HG02623 (cell line): ENCODE data around the gene RNF4.
"Not testable (repeated sequence)": the region's sequence is repeated elsewhere in the genome, so short reads cannot be mapped to it uniquely, and the experiment has no call there.

Experiments
- ATAC-seq: cut with Tn5 transposase; IDR thresholded peaks from one replicate; pipeline ENCODE4 v1.9.1; 2021; ENCODE audit warnings: moderate library complexity; ENCODE audit not compliant: unreplicated experiment

RNF4 gene

DNA sequence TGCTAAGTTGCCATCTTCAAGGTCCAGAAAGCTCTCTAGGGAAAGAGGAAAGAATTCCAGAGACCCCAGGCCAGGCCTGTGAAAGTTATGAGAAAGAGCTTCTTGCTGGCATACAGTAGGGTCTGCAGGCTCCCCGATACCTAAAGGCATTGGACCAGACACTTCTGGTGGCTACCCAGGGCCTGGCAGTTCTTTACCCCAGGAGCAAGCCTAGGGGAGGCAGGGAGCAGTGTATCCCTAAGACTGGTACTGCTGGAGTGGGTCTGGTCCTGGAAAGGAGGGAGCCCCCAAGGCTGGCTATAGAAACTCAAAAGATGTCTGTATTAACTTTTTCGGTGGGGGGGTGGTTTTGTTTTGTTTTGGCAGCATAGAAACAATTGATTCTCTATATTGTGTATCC, 47.7 kb downstream of the RNF4 start:
- no peak for ATAC-seq

GRCh38 chr4:2526559-2526958, 57.7 kb downstream of the RNF4 start:
- no peak for ATAC-seq

- no peak for ATAC-seq
These were observed 66.0 kb downstream of the RNF4 start for GRCh38 chr4:2534904-2535375.

GRCh38 chr4:2535376-2536192, 66.7 kb downstream of the RNF4 start:
- peak; percentile 16 for ATAC-seq

DNA sequence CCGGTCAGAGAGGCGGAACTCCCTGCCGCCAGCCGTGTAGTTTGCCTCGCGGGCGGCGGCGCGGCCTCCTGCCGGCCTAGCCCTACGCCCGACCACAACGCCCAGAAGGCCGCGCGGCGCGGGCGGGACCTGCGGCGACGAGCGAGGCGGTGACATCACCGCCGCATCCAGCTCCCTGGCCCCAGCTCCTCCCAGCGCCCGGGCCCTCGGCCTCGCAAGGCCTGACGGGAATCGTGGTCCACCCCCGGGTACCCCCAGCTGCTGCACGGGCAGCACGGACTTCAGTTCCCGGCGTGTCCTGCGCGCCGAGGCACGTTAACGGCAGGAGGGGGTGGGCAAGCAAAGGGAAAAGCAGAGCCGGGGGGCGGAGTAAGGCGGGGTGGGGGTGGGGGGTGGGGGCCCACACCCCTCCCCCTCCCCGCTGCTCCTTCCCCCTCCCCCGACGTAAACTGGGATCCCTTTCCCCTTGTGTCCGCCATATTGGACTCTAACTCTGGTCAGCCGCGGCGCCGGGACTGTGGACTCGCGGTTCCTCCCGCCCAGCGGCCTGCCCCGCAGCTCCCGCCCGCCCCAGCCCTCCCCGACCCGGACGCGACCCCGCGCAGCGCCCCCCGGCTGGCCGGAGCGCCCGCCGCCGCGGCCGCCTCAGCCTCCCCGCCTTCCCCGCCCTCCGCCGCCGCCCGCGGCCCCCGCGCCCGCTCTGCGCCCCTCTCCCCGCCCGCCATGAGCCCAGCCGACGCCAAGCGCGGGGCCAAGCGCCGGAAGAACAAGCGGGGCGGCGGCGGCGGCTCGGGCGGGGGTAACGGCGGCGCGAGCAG, 67.5 kb downstream of the RNF4 start, which contains the start of gene FAM193A:
TSS of gene FAM193A (plus strand) at position 455 of the 818 bp plus-strand sequence. CDS start at position 724, 269 bp downstream.
- peak; percentile 79 for ATAC-seq

DNA sequence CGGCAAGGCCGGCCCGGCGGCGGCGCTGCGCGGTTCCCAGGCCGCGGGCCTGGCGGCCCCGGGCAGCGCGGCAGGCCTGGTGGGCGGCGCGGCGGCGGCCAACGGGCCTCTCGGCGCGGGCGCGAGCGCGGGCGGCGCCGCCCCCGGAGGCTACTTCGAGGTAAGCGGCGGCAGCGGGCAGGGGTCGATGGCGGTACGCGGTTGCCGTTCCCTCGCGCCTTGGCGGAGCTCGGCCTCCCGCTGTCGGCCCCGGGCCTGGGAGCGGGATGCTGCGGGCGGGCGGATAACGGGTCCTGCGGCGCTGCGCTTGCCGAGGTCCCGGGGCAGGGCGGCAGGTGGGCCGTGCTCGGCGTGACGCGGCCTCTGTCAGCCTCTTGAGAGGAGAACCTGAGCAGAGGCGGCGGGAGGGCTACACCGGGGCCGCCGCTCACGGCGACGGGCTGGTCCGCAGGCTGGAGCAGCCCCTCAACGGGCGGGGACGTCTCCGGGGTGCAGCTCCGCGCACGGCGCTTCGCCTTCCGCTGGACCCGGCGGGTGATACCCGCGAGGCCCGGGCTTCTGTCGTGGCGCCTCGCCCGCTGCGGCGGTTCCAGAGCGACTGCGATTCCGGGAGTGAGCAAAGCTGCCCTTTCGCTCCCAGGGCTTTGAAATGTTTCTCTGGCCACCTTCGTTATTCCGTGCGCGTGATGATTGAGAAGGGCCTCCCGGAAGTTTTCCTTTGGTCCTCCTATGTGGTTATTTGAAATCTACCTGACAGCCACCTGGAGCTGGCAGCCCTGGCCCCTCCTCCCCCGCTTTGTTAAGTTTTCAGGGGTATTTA, 68.3 kb downstream of the RNF4 start:
- peak; percentile 21 for ATAC-seq

- ATAC-seq: not testable (repeated sequence)
These were observed 74.8 kb downstream of the RNF4 start for GRCh38 chr4:2543580-2544191.

GRCh38 chr4:2545321-2546013, 76.6 kb downstream of the RNF4 start:
- ATAC-seq: no peak

DNA sequence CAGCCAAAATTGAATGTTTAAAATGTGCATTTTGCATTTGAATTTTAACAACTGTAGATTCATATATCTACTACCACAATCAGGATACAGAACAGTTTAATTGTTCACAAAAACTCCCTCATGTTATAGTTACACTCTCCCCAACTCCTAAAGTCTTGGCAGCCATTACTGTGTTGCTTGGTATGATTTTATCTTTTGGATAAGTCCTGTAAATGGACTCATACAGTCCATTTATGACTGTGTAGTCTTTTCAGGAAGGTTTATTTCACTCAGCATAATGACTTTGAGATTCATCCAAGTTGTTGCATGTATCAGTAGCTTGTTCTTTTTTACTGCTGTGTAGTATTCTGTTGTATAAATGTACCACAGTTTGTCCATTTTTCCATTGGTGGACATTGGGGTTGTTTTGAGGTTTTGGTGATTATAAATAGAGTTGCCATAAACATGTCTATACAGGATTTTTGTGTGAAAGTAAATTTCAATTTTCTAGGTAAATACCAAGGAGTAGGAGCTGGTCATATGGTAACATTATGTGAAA, 77.4 kb downstream of the RNF4 start:
- ATAC-seq: no peak

- not testable (repeated sequence) for ATAC-seq
These were observed 78.2 kb downstream of the RNF4 start for GRCh38 chr4:2546961-2547691.

- ATAC-seq: no peak
These were observed 82.2 kb downstream of the RNF4 start for GRCh38 chr4:2551118-2551517.

DNA sequence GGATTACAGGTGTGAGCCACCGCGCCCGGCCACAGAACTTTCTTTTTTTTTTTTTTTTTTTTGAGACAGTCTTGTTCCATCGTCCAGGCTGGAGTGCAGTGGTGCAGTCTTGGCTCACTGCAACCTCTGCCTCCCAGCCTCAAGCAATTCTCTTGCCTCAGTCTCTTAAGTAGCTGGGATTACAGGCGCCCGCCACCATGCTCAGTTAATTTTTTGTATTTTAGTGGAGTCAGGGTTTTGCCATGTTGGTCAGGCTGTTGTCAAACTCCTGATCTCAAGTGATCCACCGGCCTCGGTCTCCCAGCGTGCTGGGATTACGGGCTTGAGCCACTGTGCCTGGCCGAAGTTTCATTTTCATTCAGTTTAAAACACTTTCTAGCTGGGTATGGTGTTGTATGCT, 83.9 kb downstream of the RNF4 start:
- ATAC-seq: no peak

- no peak for ATAC-seq
These were observed 89.4 kb downstream of the RNF4 start for GRCh38 chr4:2558301-2558700.

DNA sequence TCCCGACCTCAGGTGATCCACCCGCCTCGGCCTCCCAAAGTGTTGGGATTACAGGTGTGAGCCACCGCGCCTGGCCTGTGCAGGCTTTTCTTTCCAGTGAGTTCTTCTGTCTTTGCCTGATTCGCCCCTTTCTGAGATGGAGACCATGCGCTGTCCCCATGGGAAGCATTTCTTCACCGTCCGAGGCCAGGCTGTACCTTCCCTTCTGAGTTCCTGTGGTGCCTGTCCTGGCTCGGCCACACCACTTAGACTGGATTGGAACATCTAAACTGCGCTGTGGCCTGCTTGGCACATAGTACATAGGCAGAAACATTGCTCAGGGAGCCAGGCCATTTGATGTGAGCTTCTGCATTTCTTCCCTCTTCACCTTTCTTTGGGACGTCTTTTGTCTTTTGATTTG, 91.3 kb downstream of the RNF4 start:
- no peak for ATAC-seq
